ENCODE data around the gene HORMAD2.

Gene HORMAD2

GRCh38 chr22:30217698-30218560 is 137.7 kb downstream of the HORMAD2 start:
- no peak for TF ChIP-seq CTCF (IDR thresholded peaks at IDR 0.05; ENCODE audit: insufficient read depth, low read depth, low read length, missing control alignments)
- H3K4me3 ChIP-seq (ENCODE audit: low read length): no peak overlapping the region
- no peak for DNase-seq (ENCODE audit: low read depth)

- DNase-seq (ENCODE audit: low read depth): no peak
- no peak overlapping the region for H3K4me3 ChIP-seq (ENCODE audit: low read length)
- no peak for TF ChIP-seq CTCF (IDR thresholded peaks at IDR 0.05; ENCODE audit: insufficient read depth, low read depth, low read length, missing control alignments)
Observed at GRCh38 chr22:30219049-30219654, 138.9 kb downstream of the HORMAD2 start.

- DNase-seq (ENCODE audit: low read depth): no peak
- no peak for TF ChIP-seq CTCF (IDR thresholded peaks at IDR 0.05; ENCODE audit: insufficient read depth, low read depth, low read length, missing control alignments)
- H3K4me3 ChIP-seq (ENCODE audit: low read length): no peak overlapping the region
Observed at GRCh38 chr22:30219668-30220278, 139.5 kb downstream of the HORMAD2 start.

- no peak for DNase-seq (ENCODE audit: low read depth)
- no peak overlapping the region for H3K4me3 ChIP-seq (ENCODE audit: low read length)
- TF ChIP-seq CTCF (IDR thresholded peaks at IDR 0.05; ENCODE audit: insufficient read depth, low read depth, low read length, missing control alignments): no peak
Observed at GRCh38 chr22:30220338-30221012, 140.2 kb downstream of the HORMAD2 start.

- TF ChIP-seq CTCF (IDR thresholded peaks at IDR 0.05; ENCODE audit: insufficient read depth, low read depth, low read length, missing control alignments): no peak
- no peak for DNase-seq (ENCODE audit: low read depth)
- no peak overlapping the region for H3K4me3 ChIP-seq (ENCODE audit: low read length)
Observed at GRCh38 chr22:30221121-30221992, 141.1 kb downstream of the HORMAD2 start.

GRCh38 chr22:30222321-30222720 is 142.1 kb downstream of the HORMAD2 start:
- TF ChIP-seq CTCF (IDR thresholded peaks at IDR 0.05; ENCODE audit: insufficient read depth, low read depth, low read length, missing control alignments): no peak
- no peak for DNase-seq (ENCODE audit: low read depth)
- H3K4me3 ChIP-seq (ENCODE audit: low read length): no peak overlapping the region
